HG02642 (cell line): ENCODE results near the gene GPX3.

Source experiments
- ATAC-seq: cut with Tn5 transposase; IDR thresholded peaks from one replicate; pipeline ENCODE4 v1.9.1; 2021; ENCODE audit warnings: mild to moderate bottlenecking; ENCODE audit not compliant: unreplicated experiment, poor library complexity

The GPX3 gene

DNA sequence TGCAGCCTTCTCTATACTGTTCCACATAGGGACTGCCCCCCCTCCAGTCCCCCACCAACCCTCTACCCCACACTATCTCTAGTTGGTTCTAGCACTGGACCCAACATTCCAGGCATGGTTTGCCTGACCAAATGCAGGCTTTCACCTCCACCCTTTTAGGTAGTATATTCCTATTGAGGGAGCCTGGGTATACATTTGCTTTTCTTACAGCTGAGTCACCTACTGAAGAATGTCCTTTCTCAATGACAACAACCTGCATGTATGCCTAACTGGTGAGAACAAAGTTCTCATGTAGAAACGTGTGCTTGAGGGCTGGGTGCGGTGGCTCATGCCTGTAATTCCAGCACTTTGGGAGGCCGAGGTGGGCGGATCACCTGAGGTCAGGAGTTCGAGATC lies 52.2 kb downstream of the GPX3 start:
- no peak for ATAC-seq

DNA sequence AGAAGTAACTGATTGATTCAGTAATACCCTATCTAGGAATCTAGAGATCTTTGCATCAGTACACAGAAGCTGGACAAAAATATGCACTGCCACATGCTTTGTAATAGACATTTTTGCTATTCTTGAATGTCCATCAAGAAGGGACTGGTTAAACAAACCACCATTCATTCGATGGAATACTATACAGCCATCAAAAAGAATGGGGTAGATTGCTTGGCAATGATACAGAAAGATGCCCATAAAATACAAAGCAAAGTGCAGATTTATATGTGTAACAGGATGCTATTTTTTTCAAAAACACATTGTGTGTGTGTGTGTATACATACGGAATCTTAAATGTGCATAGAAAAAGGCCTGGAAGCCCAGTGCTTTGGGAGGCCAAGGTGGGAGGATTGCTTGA lies 52.9 kb downstream of the GPX3 start:
- ATAC-seq: no peak

DNA sequence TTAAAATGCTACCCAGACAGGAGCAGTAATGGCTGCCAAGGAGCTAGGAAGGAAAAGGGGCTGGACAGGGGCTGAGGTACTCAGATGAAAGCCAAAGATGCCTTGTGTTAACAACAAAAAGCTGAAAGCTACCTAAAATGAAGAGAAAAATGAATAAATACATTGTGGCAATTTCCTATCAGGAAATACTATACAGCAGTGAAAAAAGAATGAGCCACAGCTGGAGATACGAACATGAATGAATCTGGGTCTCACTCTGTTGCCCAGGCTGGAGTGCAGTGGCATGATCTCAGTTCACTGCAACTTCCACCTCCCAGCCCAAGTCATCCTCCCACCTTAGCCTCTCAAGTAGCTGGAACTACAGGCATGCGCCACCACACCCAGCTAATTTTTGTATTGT lies 54.2 kb downstream of the GPX3 start:
- no peak for ATAC-seq

DNA sequence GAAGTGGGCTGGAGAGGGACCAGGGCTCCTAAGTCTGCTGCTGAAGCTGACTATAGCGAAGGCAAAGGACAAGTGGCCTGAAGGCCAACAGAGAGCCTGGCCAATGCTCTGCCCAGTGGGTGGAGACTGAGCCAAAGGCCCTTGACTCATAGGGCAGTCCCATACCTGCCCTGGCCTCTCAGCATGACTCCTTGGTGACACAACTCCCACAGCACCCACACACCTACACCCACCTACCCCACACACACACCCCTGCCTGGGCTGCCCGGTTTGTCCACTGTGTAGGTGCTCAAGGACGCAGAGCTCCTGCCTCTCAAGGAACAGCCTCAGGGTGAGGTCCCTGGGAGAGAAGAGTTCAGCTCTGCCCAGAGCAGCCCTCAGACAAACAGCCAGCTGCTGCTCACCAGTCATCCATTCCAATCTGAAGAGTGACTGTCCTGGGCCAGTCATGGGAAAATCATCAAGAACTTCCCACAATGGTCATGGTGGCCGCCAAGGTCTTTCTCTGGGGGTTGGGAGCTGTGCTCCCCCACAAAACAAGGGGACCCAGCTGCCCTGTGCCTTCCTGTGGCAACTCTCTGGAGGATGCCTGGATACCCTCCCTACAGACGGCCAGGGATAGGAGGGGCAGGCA lies 55.4 kb downstream of the GPX3 start:
- no peak for ATAC-seq

DNA sequence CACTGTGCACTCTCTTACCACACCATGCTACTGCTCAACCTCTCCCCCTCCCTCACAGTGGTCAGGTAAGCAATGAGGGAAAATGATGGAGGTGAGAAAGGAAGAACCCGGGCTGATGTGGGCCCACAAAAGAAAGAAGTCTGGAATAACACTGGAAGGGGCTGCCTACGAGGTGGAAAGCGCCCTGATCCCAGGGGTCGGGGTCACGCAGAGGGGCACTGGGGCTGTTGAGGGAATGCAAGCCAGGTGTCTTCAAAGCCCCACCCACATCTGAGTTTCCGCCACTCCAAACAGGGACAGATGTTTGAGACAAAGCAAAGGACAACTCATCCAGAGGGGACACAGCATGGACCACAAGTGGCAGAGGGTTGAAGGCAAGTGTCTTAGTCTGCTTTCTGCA lies 56.2 kb downstream of the GPX3 start:
- no peak for ATAC-seq

DNA sequence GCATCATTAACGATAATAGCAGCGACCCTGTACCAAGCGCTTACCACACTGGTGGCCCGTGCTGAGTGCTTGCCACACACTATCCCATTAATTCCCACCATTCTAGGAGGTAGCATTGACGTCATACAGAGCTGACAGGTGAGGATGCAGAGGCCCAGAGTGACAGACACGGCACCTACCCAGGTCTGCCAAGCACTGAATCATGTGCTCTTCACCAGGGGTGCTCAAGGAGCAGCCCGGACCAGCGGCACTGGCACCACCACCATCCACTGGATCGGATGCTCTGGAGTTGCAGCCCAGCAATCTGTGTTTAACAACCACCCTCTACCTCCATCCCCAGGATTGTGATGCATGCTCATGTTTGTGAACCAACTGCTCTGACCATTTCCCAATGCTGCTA lies 57.0 kb downstream of the GPX3 start:
- no peak for ATAC-seq

DNA sequence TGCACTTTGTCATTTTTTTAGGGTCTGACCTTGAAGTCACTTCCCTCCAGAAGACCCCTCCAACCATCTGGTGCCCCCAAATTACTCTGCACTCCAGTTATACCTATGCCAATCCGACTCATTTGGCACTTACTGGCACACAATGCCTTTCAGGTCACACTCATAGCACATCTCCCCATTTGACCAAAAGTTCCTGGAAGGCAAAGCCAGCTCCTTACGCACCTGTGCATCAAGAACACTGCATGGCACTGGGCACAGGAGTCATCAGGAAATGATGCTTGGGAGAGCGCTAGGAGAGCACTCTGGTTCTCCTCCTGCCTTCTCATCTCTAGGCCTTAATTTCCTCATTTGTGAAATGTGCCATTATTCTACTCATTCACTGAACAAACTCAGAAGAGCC lies 57.6 kb downstream of the GPX3 start:
- no peak for ATAC-seq
